ENCODE results near the gene TSSC4. TPM values are rescaled to one million over a fixed set of nuclear protein-coding genes. Genes with fewer than 3 reads are reported as not detected.

Gene TSSC4
- total RNA-seq, 6 donors from 2014 or later = 28.9 to 69.4 (median 50.3) TPM

- WGBS, 2 donors = 76 to 83% methylated on average over 11 of the region's 11 CpGs
- H3K9me3 ChIP-seq = no peaks in the 10 kb centered on the region
- DNase-seq (no peak), ATAC-seq (ENCODE audit: low FRiP score in 2 of 2) (no peak)
- H3K4me1 ChIP-seq = peaks cover 76 to 90% (median 83%) of the 10 kb centered on the region in 4 donors
- H3K36me3 ChIP-seq = peaks cover 0 to 17% (median 10%) of the 10 kb centered on the region in 4 donors
- TF ChIP-seq POLR2AphosphoS5 (IDR thresholded peaks at IDR 0.05) (no peak), POLR2A (IDR thresholded peaks at IDR 0.05) (no peak), EP300 (IDR thresholded peaks at IDR 0.05) (no peak)
- TF ChIP-seq, protein P1, sequence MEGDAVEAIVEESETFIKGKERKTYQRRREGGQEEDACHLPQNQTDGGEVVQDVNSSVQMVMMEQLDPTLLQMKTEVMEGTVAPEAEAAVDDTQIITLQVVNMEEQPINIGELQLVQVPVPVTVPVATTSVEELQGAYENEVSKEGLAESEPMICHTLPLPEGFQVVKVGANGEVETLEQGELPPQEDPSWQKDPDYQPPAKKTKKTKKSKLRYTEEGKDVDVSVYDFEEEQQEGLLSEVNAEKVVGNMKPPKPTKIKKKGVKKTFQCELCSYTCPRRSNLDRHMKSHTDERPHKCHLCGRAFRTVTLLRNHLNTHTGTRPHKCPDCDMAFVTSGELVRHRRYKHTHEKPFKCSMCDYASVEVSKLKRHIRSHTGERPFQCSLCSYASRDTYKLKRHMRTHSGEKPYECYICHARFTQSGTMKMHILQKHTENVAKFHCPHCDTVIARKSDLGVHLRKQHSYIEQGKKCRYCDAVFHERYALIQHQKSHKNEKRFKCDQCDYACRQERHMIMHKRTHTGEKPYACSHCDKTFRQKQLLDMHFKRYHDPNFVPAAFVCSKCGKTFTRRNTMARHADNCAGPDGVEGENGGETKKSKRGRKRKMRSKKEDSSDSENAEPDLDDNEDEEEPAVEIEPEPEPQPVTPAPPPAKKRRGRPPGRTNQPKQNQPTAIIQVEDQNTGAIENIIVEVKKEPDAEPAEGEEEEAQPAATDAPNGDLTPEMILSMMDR (IDR thresholded peaks at IDR 0.05) = no peak
- H3K4me3 ChIP-seq = peak overlapping the region in 2 of 4 donors; percentile 88 to 91
- no peaks in the 10 kb centered on the region for H3K27me3 ChIP-seq
- peak overlapping the region; percentile 98 to 99 (median 98) for H3K27ac ChIP-seq
These were observed 18.9 kb upstream of the TSSC4 start for GRCh38 chr11:2381494-2382128.

GRCh38 chr11:2382129-2382517, 18.4 kb upstream of the TSSC4 start:
- Histone ChIP-seq H3K4me3 (no peak overlapping the region), H3K27ac (peak overlapping the region; percentile 98 to 99 (median 98)), H3K36me3 (peaks cover 0 to 17% (median 10%) of the 10 kb centered on the region in 4 donors), H3K27me3 (no peaks in the 10 kb centered on the region), H3K9me3 (no peaks in the 10 kb centered on the region), H3K4me1 (peaks cover 77 to 90% (median 84%) of the 10 kb centered on the region in 4 donors)
- ATAC-seq (ENCODE audit: low FRiP score in 2 of 2) (no peak), DNase-seq (no peak)
- TF ChIP-seq, protein P1 (IDR thresholded peaks at IDR 0.05) = no peak
- TF ChIP-seq POLR2A (IDR thresholded peaks at IDR 0.05) (no peak), POLR2AphosphoS5 (IDR thresholded peaks at IDR 0.05) (no peak), EP300 (IDR thresholded peaks at IDR 0.05) (no peak)
- 53 to 59% methylated on average over 6 to 11 of the region's 11 CpGs for WGBS, 2 donors

DNA sequence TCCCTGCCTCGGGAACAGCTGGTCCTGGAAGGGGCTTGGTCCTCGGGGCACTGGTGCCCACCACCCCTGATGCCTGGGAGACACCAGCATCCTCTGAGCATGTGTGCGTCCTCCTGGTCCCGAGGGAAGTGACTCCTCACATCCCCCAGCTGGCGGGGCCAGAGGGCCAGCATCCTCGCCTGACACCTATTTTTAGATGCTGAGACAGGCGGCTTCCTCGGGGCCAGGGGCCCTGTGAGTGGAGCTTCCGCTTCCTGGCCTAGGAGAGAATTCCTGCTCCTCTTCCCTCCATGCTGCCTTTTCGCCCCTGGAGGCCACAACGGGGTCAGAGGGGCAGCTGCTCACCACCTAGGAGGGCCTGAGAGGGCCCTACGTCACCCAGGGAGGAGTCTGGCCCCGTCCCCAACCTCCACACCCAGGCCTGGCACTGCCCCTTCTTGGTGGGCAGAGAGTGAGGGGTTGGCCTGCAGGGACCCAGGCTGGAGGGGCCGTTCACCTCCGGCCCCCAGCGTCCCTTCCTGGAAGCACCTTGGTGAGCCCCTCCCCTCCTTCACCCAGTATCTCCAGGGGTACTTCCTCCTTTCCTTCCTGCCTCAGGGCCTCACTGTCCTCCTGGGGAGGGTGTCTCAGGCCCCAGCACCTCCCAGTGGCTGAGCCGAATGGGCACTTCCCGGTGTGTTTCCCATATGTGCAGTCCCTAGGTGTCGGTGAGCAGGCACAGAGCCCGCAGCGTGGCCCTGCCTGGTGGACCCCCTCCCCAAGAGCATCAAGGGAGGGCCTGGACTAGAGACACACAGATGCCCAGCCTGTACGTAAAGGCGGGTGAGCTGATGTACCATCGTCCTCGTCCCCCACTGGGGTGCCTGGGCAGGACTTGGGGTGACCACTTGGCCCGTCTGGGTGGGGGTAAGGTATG, 17.4 kb upstream of the TSSC4 start:
- ATAC-seq (ENCODE audit: low FRiP score in 2 of 2) (no peak), DNase-seq (peak; percentile 59 to 84)
- 31 to 42% methylated on average over 10 to 26 of the region's 26 CpGs for WGBS, 2 donors
- Histone ChIP-seq H3K27me3 (no peaks in the 10 kb centered on the region), H3K36me3 (peaks cover 0 to 17% (median 10%) of the 10 kb centered on the region in 4 donors), H3K4me3 (peak overlapping the region in 2 of 4 donors; percentile 17 to 18), H3K27ac (peak overlapping the region; percentile 98 to 99 (median 98)), H3K9me3 (no peaks in the 10 kb centered on the region), H3K4me1 (peaks cover 88 to 100% (median 94%) of the 10 kb centered on the region in 4 donors)
- peak in 3 of 4 donors; percentile 5 to 38 (median 35) for TF ChIP-seq EP300 (IDR thresholded peaks at IDR 0.05)
- no peak for TF ChIP-seq POLR2A (IDR thresholded peaks at IDR 0.05)
- peak; percentile 73 to 76 for TF ChIP-seq POLR2AphosphoS5 (IDR thresholded peaks at IDR 0.05)

DNA sequence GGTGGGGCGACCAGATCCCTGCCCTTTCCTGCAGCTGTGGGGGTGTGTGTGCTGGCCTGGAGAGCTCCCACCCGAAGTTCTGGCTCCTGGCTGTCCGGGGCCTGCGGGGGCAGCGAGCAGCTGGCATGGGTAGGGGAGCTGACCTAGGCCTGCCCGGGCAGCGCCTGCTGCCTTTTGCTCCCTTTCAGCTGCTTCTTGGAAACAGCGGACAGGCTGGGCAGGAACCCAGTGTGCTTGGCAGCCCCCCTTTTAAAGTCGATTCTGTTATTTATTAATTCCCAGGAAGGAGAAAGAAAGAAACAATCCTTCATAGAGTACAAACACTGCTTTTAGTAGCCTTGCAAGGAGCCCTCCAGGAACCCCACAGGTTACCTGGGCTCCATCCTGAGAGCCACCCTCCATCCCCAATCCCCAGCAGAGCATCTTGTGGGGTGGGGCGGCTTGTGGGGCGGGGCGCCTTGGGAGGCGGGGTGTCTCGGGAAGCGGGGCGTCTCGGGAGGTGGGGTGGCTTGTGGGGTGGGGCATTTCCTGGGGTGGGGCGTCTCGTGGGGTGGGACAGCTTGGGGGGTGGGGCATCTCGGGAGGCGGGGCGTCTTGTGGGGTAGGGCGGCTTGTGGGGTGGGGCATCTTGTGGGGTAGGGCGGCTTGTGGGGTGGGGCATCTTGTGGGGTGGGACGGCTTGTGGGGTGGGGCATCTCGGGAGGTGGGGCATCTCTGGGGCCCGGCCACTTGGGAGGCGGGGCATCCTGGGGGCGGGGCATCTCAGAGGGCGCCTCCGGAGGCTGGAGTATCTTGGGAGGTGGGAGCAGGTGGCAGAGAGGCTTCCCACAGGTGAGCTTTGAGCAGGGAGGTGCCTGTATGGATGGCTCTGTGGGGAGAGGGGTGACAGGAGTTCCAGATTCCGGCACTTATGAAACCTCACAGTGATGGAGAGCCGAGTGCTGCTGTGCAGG, 16.4 kb upstream of the TSSC4 start:
- Histone ChIP-seq H3K27me3 (no peaks in the 10 kb centered on the region), H3K36me3 (peaks cover 0 to 26% (median 10%) of the 10 kb centered on the region in 4 donors), H3K27ac (peak overlapping the region; percentile 98 to 99 (median 98)), H3K4me1 (peaks cover 96 to 100% (median 97%) of the 10 kb centered on the region in 4 donors), H3K4me3 (peak overlapping the region in 1 of 4 donors; percentile 18), H3K9me3 (no peaks in the 10 kb centered on the region)
- 40 to 63% methylated on average over 2 to 21 of the region's 33 CpGs for WGBS, 2 donors
- DNase-seq (peak in 1 of 2 donors; percentile 88), ATAC-seq (ENCODE audit: low FRiP score in 2 of 2) (no peak)
- no peak for TF ChIP-seq POLR2AphosphoS5 (IDR thresholded peaks at IDR 0.05)
- no peak for TF ChIP-seq EP300 (IDR thresholded peaks at IDR 0.05)
- TF ChIP-seq, protein P1 (IDR thresholded peaks at IDR 0.05) = no peak
- TF ChIP-seq POLR2A (IDR thresholded peaks at IDR 0.05) = no peak
